A204.1 (cell line): ENCODE data around the gene GPR107.
"Not testable (repeated sequence)": the region's sequence is repeated elsewhere in the genome, so short reads cannot be mapped to it uniquely, and the experiment has no call there.

ENCODE experiments used
- FAIRE-seq: peaks from 2 replicates; lab custom pipeline; 2012; peaks lifted over from hg19 to GRCh38; lab: Jason Lieb, UNC

Gene GPR107

DNA sequence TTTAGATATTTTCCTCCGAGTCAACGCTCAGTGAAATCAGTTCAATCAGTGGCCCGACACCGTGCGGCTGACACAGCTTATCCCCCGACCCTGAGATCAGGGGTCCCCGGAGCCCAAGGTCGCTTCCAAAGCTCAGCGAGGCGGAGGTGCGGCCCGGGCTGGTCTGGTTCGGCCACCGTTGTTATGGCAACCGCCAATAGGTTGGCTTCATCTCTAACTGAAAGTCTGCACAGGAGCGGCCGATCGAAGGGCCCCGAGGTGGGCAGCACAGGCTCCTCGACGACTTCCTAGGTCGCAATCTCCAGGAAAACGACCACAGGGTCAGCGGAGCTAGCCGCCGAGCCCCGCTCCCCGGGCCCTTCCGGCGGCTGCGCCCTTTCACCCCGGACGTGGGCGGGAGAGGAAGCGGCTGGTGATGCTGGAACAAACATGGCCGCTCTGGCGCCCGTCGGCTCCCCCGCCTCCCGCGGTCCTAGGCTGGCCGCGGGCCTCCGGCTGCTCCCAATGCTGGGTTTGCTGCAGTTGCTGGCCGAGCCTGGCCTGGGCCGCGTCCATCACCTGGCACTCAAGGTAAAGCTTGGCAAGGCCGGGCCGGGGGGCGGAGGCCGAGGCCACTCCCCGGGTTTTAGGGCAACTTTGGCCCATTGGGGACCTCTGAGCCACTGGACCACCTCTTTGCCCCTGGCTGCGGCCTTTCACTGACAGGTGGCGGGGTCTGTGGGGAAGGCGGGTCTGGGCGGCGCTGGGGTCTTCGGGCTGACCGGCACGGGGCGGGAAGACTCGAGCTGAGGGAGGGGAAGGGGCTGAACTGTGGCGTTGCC is at the start of gene GPR107:
Gene GPR107 (plus strand): TSS at position 403 of the 821 bp plus-strand sequence. CDS start 27 bp downstream, at position 430.
- FAIRE-seq, result no peak

DNA sequence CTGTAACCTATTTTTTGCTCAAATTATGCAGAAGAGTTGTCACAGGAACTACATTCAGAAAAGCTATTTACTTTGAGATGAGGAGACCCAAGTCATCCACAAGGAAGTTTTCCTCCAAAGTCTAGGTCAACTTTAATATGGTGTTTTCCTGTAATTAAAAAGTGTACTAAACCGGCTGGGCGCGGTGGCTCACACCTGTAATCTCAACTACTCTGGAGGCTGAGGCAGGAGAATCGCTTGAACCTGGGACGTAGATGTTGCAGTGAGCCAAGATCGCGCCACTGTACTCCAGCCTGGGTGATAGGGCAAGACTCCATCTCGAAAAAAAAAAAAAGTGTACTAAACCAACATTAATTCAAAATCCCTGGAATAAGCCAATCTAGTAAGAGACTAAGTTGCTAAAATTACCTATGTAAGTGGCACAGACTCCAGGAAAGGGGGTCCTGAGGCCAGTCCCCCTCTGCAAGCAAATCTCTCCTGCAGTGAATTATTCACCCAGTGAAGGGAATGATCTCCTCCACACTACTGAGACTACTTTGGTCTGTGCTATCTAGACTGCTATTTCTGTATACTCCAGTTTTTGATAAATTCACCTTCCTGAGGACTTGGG is 49.7 kb upstream of the GPR107 start:
- FAIRE-seq, result no peak

DNA sequence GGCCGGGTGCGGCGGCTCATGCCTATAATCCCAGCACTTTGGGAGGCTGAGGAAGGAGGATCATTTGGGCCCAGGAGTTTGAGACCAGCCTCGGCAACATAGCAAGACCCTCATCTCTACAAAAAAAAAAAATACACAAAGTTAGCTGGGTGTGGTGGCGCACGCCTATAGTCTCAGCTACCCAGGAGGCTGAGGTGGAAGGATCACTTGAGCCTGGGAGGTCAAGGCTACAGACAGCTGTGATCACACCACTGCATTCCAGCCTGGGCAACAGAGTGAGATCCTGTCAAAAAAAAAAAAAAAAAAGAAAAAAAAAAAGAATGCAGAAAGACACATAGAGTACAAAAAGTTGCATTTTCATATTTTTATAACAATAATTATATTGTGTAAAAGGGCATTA is 46.8 kb upstream of the GPR107 start:
- FAIRE-seq, result not testable (repeated sequence)

DNA sequence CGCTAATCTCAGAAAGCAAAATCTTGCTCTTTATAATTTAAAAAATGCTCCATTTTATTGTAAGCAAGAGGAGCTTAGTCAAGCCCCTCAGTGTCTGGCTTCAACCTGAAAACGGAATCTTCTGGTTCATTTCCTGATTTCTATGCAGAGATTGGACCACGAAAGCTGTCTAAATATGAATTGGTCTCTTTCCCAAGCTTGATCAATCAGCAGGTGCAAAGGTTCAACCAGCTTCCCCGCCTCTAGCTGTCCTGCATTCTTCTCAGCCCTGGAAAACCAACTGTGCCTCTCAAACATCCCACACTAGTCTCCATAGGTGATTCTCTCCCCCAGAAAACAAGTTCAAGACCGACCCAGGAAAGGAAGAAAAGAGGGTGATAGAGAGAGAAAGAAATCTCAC is 45.2 kb upstream of the GPR107 start:
- no peak for FAIRE-seq

DNA sequence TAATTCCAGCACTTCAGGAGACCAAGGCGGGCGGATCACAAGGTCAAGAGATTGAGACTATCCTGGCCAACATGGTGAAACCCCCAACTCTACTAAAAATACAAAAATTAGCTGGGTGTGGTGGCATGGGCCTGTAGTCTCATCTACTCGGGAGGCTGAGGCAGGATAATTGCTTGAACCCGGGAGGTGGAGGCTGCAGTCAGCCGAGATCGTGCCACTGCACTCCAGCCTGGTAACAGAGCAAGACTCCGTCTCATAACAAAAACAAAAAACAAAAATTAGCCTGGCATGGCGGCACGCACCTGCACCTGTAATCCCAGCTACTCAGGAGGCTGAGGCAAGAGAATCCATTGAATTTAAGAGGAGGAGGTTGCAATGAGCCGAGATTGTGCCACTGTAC is 44.2 kb upstream of the GPR107 start:
- FAIRE-seq, result not testable (repeated sequence)

DNA sequence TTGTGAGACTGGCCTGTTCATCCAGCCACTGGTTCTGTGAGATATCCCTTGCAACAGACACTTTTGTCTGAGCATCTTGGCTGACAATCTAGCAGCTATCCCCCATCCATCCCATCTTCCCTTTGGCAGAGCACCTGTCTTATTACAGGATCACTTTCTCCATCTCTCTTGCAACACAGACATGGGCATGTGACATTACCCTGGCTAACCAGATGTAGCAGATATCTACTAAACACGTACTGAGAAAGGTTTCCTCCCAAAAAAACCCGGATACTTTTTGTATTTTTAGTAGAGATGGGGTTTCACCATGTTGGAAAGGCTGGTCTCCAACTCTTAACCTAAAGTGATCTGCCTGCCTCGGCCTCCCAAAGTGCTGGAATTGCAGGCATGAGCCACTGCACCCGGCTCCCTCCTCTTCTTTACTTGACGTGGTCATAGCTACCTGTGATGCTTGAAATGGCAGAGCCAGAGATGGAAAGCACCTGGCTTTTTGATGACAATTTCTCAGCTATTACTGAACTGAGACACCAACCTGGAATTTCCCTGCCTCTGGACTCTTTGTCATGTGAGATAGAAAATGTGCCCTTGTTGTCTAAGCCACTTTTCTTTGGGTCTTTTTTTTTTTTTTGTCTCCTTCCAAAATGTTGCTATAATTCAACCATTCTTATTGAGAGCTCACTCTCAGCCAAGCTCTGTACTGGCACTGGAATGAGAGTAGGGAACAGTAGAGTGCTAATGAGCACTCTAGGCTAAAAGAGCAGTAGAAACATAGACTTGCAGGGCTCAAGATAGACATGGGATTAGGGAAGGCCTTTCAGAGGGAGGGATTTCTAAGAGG is 43.3 kb upstream of the GPR107 start:
- FAIRE-seq, result no peak

DNA sequence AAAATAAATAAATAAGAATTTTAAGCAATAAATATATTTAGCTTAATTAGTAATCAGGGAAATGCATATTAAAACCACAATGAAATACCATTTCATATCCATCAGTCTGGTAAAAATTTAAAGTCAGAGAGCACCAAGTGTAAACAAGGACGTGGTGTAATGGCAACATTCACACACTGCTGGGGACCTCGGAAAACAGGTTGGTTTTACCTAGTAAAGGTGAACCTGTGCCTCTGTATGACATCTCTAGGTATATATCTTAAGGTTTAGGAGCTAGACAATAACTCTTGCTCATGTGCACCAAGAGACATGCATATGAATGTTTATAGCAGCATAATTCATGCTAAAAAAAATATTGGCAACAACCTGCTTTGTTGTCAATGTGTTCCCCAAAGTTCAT is 40.4 kb upstream of the GPR107 start:
- FAIRE-seq, result no peak

DNA sequence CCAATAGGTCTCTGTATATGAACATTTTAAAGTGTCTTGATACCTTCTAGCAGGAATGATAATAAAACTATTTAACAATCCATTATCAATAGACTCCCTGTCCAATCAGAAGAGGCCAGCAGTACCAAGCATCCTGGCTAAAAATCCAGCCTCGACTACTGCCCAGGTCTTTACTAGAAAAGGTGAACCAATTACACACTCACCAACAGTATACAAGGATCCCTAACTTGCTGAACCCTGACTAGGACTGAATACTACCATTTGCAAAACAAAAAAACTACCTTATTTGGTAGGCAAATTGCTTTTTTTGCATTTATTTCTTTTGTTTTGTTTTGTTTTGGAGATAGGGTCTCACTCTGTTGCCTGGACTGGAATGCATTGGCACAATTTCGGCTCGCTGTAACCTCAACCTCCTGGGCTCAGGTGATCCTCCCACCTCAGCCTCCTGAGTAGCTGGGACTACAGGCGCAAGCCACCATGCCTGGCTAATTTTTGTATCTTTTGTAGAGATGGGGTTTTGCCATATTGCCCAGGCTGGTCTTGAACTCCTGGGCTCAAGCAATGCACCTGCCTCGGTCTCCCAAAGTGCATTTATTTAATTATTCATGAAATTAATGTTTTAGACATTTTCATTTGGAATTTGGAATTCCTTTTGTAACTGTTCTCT is 38.2 kb upstream of the GPR107 start:
- no peak for FAIRE-seq

DNA sequence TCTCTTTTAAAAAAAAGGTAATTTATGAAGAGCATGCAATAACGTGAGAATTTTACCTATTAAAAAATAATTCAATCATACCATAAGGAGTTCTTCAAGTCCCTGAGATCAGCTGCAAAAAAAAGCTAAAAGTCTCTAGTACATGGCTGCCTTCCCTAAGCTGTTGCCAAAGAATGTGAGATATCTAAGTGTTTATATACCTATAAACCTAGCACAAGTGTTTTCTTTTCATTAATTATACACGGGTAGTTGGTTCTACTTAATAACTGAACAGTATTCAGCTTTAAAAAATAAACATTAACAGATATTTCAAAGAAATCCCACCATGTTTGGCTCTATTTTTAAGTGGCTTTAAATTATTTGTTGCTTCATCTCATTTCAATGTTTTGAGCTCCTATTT is 36.6 kb upstream of the GPR107 start:
- no peak for FAIRE-seq

DNA sequence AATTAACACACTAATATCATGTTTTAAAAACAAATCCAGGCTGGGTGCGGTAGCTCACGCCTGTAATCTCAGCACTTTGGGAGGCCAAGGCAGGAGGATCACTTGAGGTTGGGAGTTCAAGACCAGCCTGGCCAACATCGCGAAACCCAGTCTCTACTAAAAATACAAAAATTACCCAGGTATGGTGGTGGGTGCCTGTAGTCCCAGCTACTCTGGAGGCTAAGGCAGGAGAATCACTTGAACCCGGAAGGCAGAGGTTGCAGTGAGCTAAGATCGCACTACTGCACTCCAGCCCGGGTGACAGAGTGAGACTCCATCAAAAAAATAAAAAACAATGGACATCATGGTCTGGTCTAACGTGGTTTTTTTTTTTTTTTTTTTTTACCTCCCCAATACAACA is 36.2 kb upstream of the GPR107 start:
- FAIRE-seq, result not testable (repeated sequence)

DNA sequence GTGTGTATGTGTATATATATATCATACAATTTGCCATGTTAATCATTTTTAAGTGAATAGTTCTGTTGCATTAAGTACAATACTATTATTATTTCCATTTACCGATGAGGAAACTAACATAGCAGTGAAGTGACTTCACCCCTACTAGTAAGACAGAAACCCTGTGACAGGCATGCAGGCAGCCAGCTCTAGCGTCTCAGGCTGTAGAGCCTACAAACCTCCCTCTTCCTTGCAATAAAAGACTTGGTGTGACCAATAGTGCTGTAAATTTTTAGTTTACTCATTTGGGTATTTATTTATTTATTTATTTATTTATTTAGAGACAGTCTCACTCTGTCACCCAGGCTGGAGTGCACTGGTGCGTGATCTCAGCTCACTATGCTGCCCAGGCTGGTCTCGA is 35.4 kb upstream of the GPR107 start:
- FAIRE-seq, result no peak

DNA sequence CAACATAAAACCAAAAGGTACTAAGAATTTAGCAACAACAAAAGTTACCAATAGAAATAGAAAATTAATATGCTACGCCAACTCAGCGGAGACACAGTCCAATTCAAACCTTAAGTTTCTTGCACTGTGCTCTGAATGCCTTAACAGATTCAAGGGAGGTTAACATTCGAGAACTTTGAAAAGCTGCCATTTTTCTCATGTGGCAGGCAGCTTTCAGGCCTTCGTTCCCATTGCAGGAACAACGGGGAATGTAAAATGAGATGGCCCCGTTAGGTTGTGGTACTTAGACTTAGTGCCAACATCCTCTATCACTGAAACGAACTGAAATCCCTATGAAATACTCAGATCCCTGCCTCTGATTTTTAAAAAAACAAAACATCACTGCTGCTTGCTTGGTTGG is 33.1 kb upstream of the GPR107 start:
- FAIRE-seq, result no peak

DNA sequence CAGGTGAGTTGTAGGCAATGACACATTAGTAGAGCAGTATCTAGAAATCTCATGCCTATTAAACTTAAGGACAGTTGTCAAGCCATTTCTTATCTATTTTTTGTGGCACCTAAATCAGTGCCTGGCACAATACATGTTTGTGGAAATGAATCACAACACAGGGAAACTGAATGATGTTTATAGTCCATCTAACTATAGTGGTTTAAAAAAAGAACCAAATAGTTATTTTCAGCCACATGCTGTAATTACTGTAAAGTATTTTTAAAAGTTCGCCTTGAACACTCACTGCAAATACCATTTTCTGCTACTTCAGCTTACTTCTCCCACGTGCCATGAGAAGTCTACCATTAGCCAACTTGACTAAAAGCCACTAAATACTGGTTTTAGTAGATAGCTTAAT is 32.6 kb upstream of the GPR107 start:
- no peak for FAIRE-seq

DNA sequence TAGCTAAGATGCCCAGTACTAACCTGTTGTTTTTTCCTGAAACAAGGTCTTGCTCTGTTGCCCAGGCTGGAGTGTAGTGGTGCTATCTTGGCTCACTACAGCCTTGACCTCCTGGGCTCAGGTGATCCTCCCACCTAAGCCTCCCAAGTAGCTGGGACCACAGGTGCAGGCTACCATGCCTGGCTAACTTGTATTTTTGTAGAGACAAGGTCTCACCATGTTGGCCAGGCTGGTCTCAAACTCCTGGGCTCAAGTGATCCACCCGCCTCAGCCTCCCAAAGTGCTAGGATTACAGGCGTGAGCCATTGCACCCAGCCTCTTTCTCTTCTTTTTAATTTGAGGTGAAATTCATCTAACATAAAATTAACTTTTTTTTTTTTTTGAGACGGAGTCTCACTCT is 31.9 kb upstream of the GPR107 start:
- not testable (repeated sequence) for FAIRE-seq

DNA sequence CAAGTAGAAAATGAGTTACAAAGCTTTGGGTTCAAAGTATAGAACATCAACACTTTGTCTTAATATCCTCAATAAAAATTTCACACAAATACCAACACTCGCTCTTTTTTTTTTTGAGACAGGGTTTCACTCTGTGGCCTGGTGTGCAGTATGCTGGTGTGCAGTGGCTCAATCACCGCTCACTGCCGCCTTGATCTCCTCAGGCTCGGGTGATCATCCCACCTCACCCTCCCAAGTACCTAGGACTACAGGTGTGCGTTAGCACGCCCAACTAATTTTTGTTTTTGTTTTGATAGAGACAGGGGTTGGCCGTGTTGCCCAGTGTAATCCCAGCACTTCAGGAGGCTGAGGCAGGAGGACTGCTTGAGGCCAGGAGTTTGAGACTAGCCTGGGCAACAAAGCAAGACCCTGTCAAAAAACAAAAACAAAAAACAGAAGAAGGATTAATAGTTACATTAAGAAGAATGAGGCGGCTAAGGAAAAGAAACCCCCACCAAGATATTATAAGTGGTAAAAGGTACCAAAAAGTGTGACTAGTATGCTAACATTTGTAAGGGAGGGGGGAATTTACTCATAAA is 31.1 kb upstream of the GPR107 start:
- no peak for FAIRE-seq

DNA sequence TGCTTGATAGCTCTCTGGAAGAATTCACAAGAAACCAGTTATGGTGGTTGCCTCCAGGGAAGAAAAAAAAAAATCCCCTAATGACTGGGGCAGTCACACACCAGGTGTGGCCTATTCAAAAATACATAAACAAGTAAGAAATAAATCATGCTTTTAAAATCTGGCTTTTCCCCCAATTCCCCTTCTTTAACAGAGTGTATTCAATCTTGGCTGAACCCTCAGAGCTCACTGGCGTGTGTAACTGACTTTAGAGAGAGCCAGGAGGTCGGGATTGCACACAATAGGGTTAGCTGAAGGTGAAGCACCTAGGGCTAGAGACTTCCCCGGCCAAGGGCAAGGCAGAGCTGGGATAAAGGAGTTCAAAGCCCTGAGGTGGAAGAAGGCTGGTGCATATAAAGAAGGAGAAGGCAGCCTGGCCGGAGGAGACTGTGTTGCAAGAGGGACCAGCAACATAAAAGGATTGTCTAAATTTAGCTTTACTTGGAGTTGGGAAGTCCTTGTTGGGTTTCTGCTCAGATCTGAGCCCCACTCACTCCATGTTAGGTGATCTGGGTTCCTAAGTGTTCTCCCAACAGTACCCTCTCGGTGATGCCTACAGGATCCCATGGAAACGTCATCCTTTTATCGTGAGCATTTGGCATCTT is 30.4 kb upstream of the GPR107 start:
- FAIRE-seq, result no peak

DNA sequence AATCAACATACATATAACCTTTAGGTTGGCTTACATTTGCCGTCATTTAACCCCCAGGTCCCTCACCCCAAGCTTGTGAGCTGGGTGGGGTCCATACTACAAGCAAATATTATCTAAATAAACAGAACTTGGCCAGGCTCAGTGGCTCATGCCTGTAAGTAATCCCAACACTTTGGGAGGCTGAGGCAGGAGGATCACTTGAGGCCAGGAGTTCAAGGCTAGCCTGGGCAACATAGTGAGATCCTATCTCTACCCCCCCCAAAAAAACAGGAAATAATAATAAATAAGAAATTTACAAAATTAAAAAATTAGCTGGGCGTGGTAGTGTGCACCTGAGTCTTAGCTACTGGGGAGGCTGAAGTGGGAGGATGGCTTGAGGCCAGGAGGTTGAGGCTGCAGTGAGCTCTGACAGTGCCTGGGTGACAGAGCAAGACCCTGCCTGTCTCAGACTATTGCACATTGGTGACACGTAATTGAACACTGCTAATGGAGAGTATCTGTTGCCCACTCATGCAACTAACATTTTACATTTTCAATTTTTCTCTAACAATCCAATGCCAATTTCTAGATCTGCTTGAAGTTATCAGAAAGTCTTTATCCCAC is 29.6 kb upstream of the GPR107 start:
- FAIRE-seq, result no peak

DNA sequence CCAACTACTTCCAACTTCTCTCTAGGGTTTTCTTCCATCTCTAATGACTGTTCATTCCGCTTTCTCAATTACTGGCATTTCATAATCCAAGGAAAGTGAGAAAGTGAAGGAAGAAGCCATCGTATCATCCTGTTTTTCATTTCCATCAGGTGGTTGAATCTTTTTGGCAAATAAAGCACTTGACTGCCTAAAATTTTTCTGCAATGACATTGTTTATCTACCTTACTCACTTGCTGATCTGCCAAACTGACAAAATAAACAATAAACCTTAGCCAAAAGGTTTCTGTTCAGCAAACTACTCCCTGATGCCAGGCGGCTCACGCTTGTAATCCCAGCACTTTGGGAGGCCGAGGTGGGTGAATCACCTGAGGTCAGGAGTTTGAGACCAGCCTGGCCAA is 29.1 kb upstream of the GPR107 start:
- no peak for FAIRE-seq

DNA sequence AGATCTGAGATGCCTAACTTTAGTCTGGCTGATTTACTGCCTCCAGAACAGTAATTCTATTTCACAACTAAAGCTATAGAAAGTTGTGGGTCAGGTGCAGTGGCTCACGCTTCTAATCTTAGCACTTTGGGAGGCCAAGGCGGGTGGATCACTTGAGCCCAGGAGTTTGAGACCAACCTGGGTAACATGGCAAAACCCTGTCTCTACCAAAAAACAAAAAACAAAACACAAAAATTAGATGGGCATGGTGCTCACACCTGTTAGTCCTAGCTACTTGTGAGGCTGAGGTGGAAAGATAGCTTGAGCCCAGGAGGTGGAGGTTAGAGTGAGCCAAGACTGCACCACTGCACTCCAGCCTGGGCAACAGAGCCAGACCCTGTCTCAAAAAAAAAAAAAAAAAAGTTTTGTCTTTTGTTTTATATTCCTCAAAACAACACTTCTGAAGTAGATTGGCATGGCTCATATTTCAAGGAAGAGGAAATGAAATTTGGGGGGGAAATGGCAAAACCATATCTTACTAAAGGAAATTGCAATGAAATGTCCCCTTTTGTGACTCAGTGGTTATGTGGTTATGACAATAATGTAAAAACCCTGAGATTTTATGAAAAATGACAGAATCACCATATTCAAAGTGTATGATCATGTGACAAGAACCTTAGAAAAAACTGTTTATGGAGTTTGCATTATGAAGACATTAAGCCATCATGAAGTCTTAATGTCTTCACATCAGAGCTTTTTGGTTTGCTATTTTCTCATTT is 26.9 kb upstream of the GPR107 start:
- FAIRE-seq, result no peak
